Measurements from ENCODE around the gene GALNS. TPM values are rescaled to one million over a fixed set of nuclear protein-coding genes. Genes with fewer than 3 reads are reported as not detected.

Gene GALNS
- total RNA-seq, 1 experiment from 2014 or later = 62.3 TPM

- H3K9me3 ChIP-seq (ENCODE audit: insufficient read depth, low read depth) = no peaks in the 10 kb centered on the region
- no peaks in the 10 kb centered on the region for H3K79me2 ChIP-seq (ENCODE audit: low read depth)
- H3F3A ChIP-seq (ENCODE audit: insufficient read depth, low read depth) = 0 out of 2 replicates have a peak, but pooled peaks cover 2% of the 10 kb centered on the region
- no TSS peak for BruUV-seq (replicated peaks)
- no peak overlapping the region for H2AFZ ChIP-seq
- no peak overlapping the region for H3K27ac ChIP-seq
- TF ChIP-seq CTCF (conservative IDR thresholded peaks at IDR 0.05) (no peak), EZH2 (IDR thresholded peaks at IDR 0.05; ENCODE audit: low read depth) (no peak)
- no peaks in the 10 kb centered on the region for H3K36me3 ChIP-seq (ENCODE audit: low read depth)
- intact Hi-C loops (cut with micrococcal nuclease; ENCODE audit: unreplicated experiment) = no loop called here
- H4K20me1 ChIP-seq (ENCODE audit: insufficient read depth) = no peaks in the 10 kb centered on the region
- ChIA-PET CTCF (no interaction called here), POLR2A (ENCODE audit: unreplicated experiment) (no interaction called here)
- H3K27me3 ChIP-seq (ENCODE audit: insufficient read depth, low read depth) = no peaks in the 10 kb centered on the region
- no peaks in the 10 kb centered on the region for H3K4me1 ChIP-seq (replicated peaks; ENCODE audit: insufficient read depth)
- H3K9me2 ChIP-seq (ENCODE audit: insufficient read depth) = no peaks in the 10 kb centered on the region
- H3K4me3 ChIP-seq = no peak overlapping the region
- H3K4me2 ChIP-seq = no peak overlapping the region
- no peak for DNase-seq
These were observed 37.6 kb downstream of the GALNS start for GRCh38 chr16:88819126-88819525.

DNA sequence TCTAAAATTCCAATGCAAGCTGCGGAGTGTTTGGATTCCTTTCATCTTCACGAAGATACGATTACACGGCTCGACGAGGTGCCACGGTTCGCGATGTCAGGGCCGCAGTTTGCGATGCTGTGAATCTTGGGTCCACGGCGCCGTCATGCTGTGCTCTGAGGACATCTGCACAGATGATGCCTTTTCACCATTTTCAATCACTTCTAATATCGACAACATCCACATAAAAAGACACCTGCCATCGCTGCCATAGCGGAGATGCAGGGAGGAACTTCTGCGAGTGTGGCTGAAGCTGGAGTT lies 38.2 kb downstream of the GALNS start:
- Histone ChIP-seq H3K9me3 (ENCODE audit: insufficient read depth, low read depth) (no peaks in the 10 kb centered on the region), H3K79me2 (ENCODE audit: low read depth) (no peaks in the 10 kb centered on the region), H3K4me1 (replicated peaks; ENCODE audit: insufficient read depth) (no peaks in the 10 kb centered on the region), H3K4me3 (no peak overlapping the region), H4K20me1 (ENCODE audit: insufficient read depth) (no peaks in the 10 kb centered on the region), H3K4me2 (no peak overlapping the region), H3K27ac (no peak overlapping the region), H3K27me3 (ENCODE audit: insufficient read depth, low read depth) (no peaks in the 10 kb centered on the region), H3K9me2 (ENCODE audit: insufficient read depth) (no peaks in the 10 kb centered on the region), H3F3A (ENCODE audit: insufficient read depth, low read depth) (peaks cover 9% of the 10 kb centered on the region; the same call in 1 of the 2 replicates), H2AFZ (no peak overlapping the region), H3K36me3 (ENCODE audit: low read depth) (no peaks in the 10 kb centered on the region)
- ChIA-PET CTCF (no interaction called here), POLR2A (ENCODE audit: unreplicated experiment) (interaction anchor here (0.6 kb wide), 1 partner anchor 349 kb away, joined by 3 read pairs; no protein-coding TSS in a partner anchor)
- DNase-seq = no peak
- no peak for TF ChIP-seq CTCF (conservative IDR thresholded peaks at IDR 0.05)
- TF ChIP-seq EZH2 (IDR thresholded peaks at IDR 0.05; ENCODE audit: low read depth) = no peak
- intact Hi-C loops (cut with micrococcal nuclease; ENCODE audit: unreplicated experiment) = no loop called here
- BruUV-seq (replicated peaks) = no TSS peak

- H3K4me1 ChIP-seq (replicated peaks; ENCODE audit: insufficient read depth) = no peaks in the 10 kb centered on the region
- H3F3A ChIP-seq (ENCODE audit: insufficient read depth, low read depth) = peaks cover 14% of the 10 kb centered on the region; the same call in 1 of the 2 replicates
- no peak overlapping the region for H3K4me3 ChIP-seq
- H3K27me3 ChIP-seq (ENCODE audit: insufficient read depth, low read depth) = no peaks in the 10 kb centered on the region
- DNase-seq = no peak
- H3K36me3 ChIP-seq (ENCODE audit: low read depth) = no peaks in the 10 kb centered on the region
- POLR2A ChIA-PET (ENCODE audit: unreplicated experiment) = interaction anchor here (0.6 kb wide), 1 partner anchor 349 kb away, joined by 3 read pairs; no protein-coding TSS in a partner anchor
- no peaks in the 10 kb centered on the region for H3K79me2 ChIP-seq (ENCODE audit: low read depth)
- intact Hi-C loops (cut with micrococcal nuclease; ENCODE audit: unreplicated experiment) = no loop called here
- TF ChIP-seq CTCF (conservative IDR thresholded peaks at IDR 0.05) (no peak), EZH2 (IDR thresholded peaks at IDR 0.05; ENCODE audit: low read depth) (no peak)
- no peak overlapping the region for H3K27ac ChIP-seq
- H3K9me3 ChIP-seq (ENCODE audit: insufficient read depth, low read depth) = no peaks in the 10 kb centered on the region
- no peaks in the 10 kb centered on the region for H4K20me1 ChIP-seq (ENCODE audit: insufficient read depth)
- no peaks in the 10 kb centered on the region for H3K9me2 ChIP-seq (ENCODE audit: insufficient read depth)
- H3K4me2 ChIP-seq = no peak overlapping the region
- CTCF ChIA-PET = no interaction called here
- H2AFZ ChIP-seq = no peak overlapping the region
- no TSS peak for BruUV-seq (replicated peaks)
These were observed 38.8 kb downstream of the GALNS start for GRCh38 chr16:88817785-88818574.
